NCI-H226 (cell line): Measurements from ENCODE around the gene NLK.

Experiments used
- DNase-seq: peaks from one replicate; pipeline ENCODE4 v3.0.0-alpha.2; 2015

Gene NLK

DNA sequence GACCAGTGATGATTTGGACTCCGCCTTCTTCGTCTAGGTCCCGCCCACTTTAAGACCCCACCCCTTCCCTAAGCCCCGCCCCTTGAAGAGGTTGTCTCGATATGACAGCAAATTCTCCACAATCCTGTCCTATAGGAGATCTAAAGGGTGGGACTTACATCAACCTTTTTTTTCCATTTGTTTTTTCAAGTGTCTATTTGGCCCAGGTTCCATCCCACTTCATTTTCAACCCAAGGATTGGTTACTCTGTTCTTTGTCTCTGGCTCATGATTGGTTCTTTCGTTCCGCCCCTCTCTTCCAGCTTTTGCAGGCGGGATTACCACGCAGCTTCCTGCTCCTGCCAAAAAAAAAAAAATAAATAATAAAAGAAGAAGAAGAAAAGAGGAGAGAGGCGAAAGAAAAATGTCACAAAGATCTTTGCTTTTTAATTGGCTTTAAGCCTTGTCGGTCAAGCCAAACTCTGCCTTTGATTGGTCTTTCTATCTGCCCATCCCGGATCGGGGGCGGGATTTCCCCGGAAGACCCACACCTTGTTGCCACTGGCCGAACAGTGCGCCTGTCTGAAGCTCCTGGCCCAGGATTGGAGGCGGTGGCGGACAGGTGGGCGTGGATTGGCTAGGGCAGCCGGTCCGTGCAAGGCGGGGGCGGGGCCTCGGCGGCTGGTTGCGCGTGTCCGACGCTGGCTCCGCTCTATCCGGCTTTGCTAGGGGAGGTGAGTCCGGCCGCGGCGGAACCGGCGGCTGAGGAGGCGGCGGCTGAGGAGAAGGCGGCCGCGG is 1.2 kb upstream of the NLK start:
- DNase-seq: peak; percentile 97

- no peak for DNase-seq
Measured at GRCh38 chr17:28041844-28042656, 427 bp upstream of the NLK start.

GRCh38 chr17:28042721-28043291 is 329 bp downstream of the NLK start:
- DNase-seq: no peak

GRCh38 chr17:28043296-28043695 is 819 bp downstream of the NLK start:
- no peak for DNase-seq

DNA sequence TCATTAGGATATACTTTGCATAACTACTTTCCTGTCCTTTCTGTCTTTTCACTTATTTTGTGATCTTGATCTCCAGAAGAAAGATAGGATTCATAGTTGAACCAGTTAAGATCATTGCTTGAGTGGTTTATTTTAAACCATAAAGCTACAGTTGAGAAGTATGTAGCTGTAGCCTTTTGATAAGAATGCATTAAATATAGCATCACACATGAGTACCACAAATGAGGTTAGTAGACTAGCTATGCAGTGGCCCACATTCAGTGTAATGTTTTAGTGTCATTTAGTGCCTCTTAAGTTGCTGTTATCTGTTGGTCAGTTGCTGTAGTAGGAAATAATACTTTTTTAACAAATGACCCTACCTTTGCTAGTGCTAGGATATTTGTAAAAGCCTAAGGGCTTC is 1.3 kb downstream of the NLK start:
- no peak for DNase-seq

GRCh38 chr17:28045304-28045703 is 2.8 kb downstream of the NLK start:
- DNase-seq: no peak

DNA sequence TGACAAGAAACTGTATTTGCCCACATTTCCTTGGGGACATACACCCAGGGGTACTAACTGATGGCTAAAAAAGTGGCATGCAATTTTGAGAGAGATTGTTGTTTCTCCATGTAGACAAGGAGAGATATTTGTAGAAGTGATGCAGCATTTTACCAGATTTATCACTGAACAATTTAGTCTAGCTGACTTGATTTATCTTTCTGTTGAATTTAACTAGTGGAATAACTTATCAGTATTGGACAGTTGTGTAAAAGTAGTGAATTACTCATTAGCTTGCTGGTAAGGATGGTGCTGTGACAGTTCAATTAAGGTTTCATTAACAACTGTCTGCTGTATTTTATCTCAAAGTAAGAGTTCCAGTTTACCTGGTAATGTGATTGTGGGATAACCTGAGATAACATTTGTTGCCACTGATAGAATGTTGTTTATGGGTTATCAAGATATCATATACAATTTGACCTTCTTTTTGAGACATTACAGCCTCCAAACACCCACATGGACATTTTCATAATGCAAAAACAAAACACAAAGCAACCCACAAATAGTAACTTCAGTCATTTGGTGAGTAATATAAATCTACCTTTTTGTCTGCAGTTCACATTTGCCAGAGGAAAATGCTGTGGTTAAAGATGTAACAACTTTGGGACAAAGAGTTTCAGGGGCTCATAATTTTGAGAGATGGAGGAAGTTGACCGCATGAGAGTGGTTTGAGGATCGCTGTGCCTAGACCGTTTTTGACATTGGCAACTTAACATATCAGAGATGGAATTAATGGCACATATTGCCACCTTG is 3.8 kb downstream of the NLK start:
- DNase-seq: no peak

DNA sequence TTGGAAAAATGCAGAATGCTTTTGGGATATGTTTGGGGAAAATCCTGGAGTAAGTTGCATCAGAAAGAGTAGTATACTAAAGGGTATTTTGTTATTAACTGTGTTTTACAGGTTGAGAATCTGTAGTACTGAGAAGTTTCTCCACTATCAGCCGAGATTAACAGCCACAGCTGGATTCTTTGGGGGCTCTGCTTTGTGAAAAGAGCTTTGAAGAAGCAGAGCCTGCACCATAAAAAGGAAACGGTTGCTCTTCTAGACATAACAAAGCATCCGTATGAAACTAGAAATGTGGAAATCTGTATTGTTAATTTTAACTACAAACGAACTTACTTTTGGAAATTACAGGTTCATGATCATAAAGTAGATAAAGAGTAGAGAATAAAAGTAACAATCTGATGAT is 5.3 kb downstream of the NLK start:
- DNase-seq: no peak

DNA sequence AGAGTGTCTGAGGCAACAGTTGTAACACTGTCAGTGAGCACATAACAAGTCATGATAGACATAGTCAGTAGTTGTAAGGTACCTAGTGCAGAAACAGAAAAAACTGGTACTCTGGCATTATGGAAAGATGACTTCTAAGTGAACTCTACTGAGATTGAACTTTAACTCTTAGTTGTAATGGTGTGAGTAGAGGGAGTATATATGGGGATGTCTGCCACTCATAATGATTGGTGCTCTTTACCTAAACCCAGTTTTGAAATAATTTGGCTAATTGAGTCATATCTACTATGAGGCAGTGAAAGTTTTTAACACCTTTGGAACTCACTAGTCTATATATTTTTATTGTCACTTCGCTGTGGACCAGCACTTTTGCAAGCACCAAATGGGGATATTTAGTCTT is 6.6 kb downstream of the NLK start:
- DNase-seq: no peak

DNA sequence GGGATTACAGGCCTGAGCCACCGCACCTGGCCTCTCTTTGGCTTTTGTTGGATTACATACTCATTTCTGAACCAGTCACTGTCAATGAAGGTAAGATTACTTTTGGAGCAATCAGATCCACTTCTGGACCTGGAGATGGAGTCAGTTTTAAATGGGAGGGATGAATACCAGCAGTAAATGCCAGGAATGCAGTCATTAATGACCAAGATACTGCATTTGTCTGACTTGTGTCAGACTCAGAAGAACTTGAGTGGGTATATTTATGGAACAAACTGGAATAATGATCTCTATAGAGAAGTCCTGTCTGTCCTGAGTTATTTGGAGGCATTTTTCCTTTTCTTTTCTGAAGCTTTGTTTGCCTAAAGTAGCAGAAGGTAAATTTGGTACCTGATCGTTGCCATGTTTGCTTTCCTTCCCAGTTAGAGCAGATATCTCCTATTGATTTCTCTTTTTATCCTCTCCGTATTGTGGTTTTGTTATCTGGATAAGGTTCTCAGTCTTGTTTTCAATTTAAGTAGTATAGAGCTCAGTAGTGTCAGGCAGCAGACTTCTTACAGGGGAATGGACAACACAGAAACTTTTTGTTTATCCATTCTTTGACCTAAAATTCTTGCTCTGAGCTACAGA is 10.7 kb downstream of the NLK start:
- no peak for DNase-seq

GRCh38 chr17:28053725-28054124 is 11.2 kb downstream of the NLK start:
- DNase-seq: no peak

DNA sequence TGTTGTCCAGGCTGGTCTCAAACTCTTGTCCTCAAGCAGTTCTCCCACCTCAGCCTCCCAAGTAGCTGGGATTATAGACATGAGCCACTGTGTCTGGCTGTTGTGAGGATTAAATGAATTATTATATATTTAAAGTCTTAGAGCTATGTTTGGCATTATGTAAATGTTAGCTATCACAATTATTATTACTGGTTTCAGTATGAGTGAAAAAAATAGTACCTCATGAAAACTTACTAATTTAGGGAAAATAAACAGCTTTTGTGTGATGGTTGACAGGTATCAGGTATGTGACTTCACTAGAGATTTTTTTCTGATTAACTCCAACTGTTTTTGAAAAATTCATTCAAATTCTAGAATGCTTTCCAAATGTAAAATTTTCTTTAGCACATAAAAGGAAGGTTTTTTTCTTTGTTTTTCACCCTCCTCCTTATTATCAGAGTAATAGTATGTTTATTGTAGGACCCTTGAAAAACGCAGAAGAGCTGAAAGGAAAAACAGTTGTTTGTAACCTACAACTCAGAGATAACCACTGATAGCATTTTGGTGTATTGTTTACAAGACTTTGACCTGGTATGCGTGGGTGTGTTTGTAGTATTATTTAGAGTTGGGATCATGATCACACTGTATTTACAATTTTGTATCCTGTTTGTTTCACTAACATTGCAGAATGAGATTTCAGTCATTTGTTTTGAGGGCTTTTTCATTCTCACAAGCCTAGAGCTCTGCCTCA is 13.2 kb downstream of the NLK start:
- DNase-seq: no peak

- no peak for DNase-seq
Measured at GRCh38 chr17:28056276-28056620, 13.8 kb downstream of the NLK start.

GRCh38 chr17:28057731-28058246 is 15.3 kb downstream of the NLK start:
- peak; percentile 25 for DNase-seq

DNA sequence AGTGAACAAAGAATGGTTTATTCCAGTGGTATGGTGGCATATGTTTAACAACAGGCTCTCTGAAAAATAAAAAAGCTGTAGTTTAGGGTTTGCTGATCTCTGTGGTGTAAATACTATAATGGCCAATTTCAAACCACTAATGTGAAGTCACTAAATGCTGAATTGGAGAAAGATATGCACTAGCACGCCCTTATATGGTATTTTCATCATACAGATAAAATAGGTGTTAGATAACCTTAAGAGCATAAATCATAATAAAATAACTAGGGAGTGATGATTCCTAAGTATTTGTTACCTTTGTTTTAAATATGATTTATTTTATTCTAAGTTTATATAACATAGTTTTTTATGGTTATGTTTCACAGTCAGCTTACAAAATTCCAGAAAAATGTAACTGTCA is 17.2 kb downstream of the NLK start:
- no peak for DNase-seq

GRCh38 chr17:28065706-28066105 is 23.2 kb downstream of the NLK start:
- DNase-seq: peak; percentile 32

DNA sequence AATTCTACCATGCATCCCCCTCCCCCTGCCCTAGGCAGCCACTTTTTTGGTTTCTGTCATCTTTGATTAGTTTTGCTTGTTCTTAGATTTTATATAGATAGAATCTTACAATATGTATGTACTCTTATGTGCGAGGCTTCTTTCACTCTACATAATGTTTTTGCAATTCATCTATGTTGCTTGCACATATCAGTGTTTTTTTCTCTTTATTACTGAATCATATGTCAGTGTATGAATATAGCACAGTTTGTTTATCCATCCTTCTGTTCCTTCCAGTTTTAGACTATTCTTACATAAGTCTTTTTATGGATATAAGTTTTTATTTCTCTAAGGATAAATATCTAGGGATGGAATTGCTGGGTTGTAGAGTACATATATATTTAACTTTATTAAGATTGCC is 26.6 kb downstream of the NLK start:
- DNase-seq: no peak

GRCh38 chr17:28071179-28071578 is 28.7 kb downstream of the NLK start:
- DNase-seq: no peak

DNA sequence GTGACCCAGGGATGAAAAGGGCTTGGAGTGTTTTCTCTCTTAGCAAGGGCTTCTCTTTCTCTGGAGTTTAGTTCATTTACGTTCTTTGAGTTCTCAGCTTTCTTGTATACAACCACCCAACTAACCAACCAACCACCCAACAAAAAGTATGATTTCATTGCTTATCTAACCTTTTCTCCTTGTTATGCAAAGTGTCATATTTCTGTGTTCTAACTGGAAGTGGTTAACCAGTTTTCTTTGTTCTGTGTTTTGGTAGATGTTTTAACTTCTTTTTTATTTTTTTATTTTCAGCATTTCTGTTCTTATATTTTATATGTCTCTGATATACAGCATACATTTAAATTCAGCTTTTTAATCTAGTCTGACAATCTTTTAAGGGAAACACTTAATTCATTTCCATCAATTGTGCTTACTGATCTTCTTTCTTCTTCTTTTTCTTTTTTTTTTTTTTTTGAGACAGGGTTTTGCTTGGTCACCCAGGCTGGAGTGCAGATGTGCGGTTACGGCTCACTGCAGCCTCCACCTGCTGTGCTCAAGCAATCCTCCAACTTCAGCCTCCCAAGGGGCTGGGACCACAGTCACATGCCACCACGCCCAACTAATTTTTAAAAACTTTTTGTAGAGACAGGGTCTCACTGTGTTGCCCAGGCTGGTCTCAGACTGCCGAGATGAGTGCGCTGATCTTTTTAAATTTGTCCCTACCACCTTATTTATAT is 29.6 kb downstream of the NLK start:
- no peak for DNase-seq

GRCh38 chr17:28072936-28073533 is 30.6 kb downstream of the NLK start:
- no peak for DNase-seq

- DNase-seq: no peak
Measured at GRCh38 chr17:28074010-28074409, 31.5 kb downstream of the NLK start.
